Right ventricle myocardium superior (tissue), 1 donor: ENCODE data around the gene WWOX. TPM values are rescaled to one million over a fixed set of nuclear protein-coding genes. Genes with fewer than 3 reads are reported as not detected.

Source experiments
- ATAC-seq: fragments of 200-7000 bp; cut with Tn5 transposase; one replicate; pipeline ENCODE4 v1.9.1; 2020; ENCODE audit warnings: mild to moderate bottlenecking; ENCODE audit not compliant: poor library complexity
- DNase-seq: peaks from one replicate; pipeline ENCODE4 v3.0.0-alpha.2; 2020
- intact Hi-C: fragments of 100-400 bp; cut with DNase I; formaldehyde crosslinking; loops from one replicate; pipeline ENCODE4 v1.11.2; 2022
- total RNA-seq: library from RNA; stranded (reverse); fragmentation: NEBNext Ultra II Directional; extraction: Animal tissue kit (Norgen Biotek cat#: 25700); gene quantifications from one replicate; pipeline ENCODE4 v1.2.1, GENCODE V29; 2021
- donor health status: DM: no; HTN: yes; CAD: no; lungs with severe emphysema.

The WWOX gene
- total RNA-seq, 1 donor from 2014 or later, result 11.5 TPM

- DNase-seq, result no peak
- intact Hi-C loops, result no loop called here
- no peak for ATAC-seq
Observed at GRCh38 chr16:78535098-78535497, 435.6 kb downstream of the WWOX start.

GRCh38 chr16:78537511-78537910 is 438.1 kb downstream of the WWOX start:
- DNase-seq (no peak), ATAC-seq (no peak)
- intact Hi-C loops, result no loop called here

GRCh38 chr16:78538292-78538691 is 438.8 kb downstream of the WWOX start:
- no peak for DNase-seq
- no peak for ATAC-seq
- intact Hi-C loops, result no loop called here

GRCh38 chr16:78538919-78539318 is 439.5 kb downstream of the WWOX start:
- DNase-seq (no peak), ATAC-seq (no peak)
- intact Hi-C loops, result no loop called here

GRCh38 chr16:78542419-78542818 is 443.0 kb downstream of the WWOX start:
- ATAC-seq, result no peak
- no peak for DNase-seq
- intact Hi-C loops, result no loop called here

- DNase-seq (no peak), ATAC-seq (no peak)
- intact Hi-C loops, result no loop called here
Observed at GRCh38 chr16:78543023-78543422, 443.6 kb downstream of the WWOX start.

GRCh38 chr16:78549366-78549765 is 449.9 kb downstream of the WWOX start:
- intact Hi-C loops, result no loop called here
- no peak for ATAC-seq
- no peak for DNase-seq

- intact Hi-C loops, result no loop called here
- ATAC-seq (no peak), DNase-seq (no peak)
Observed at GRCh38 chr16:78551487-78552085, 452.1 kb downstream of the WWOX start.

- DNase-seq (no peak), ATAC-seq (no peak)
- intact Hi-C loops, result no loop called here
Observed at GRCh38 chr16:78552106-78552675, 452.7 kb downstream of the WWOX start.

GRCh38 chr16:78552716-78553115 is 453.3 kb downstream of the WWOX start:
- intact Hi-C loops, result no loop called here
- no peak for ATAC-seq
- DNase-seq, result no peak

- no peak for DNase-seq
- ATAC-seq, result no peak
- intact Hi-C loops, result no loop called here
Observed at GRCh38 chr16:78553268-78554039, 454.0 kb downstream of the WWOX start.

- DNase-seq (no peak), ATAC-seq (no peak)
- intact Hi-C loops, result no loop called here
Observed at GRCh38 chr16:78556421-78556820, 457.0 kb downstream of the WWOX start.

- intact Hi-C loops, result no loop called here
- no peak for ATAC-seq
- DNase-seq, result no peak
Observed at GRCh38 chr16:78560997-78561396, 461.5 kb downstream of the WWOX start.

GRCh38 chr16:78562111-78562510 is 462.7 kb downstream of the WWOX start:
- ATAC-seq, result no peak
- intact Hi-C loops, result no loop called here
- no peak for DNase-seq

GRCh38 chr16:78562650-78563049 is 463.2 kb downstream of the WWOX start:
- DNase-seq, result no peak
- no peak for ATAC-seq
- intact Hi-C loops, result no loop called here

GRCh38 chr16:78563905-78564304 is 464.5 kb downstream of the WWOX start:
- ATAC-seq, result peak; percentile 62
- intact Hi-C loops, result no loop called here
- no peak for DNase-seq

- no peak for DNase-seq
- no peak for ATAC-seq
- intact Hi-C loops, result no loop called here
Observed at GRCh38 chr16:78566397-78567073, 467.1 kb downstream of the WWOX start.

- ATAC-seq, result no peak
- intact Hi-C loops, result no loop called here
- DNase-seq, result no peak
Observed at GRCh38 chr16:78570399-78571141, 471.1 kb downstream of the WWOX start.

GRCh38 chr16:78571434-78571833 is 472.0 kb downstream of the WWOX start:
- intact Hi-C loops, result no loop called here
- ATAC-seq (no peak), DNase-seq (no peak)
